Upper lobe of left lung (tissue), 6 donors: ENCODE measurements around the gene ZC3H7B. TPM values are rescaled to one million over a fixed set of nuclear protein-coding genes. Genes with fewer than 3 reads are reported as not detected.

Experiments
- ATAC-seq, 2 donors: fragments of 200-7000 bp; cut with Tn5 transposase; one replicate each; pipeline ENCODE4 v1.9.1; 2022; ENCODE audit warnings: mild to moderate bottlenecking in 2 of 2, moderate library complexity in 2 of 2; ENCODE audit not compliant: low FRiP score in 2 of 2
- DNase-seq, 2 donors: peaks; one replicate each; pipeline ENCODE4 v3.0.0-alpha.2; 2019 to 2020
- H3K27ac ChIP-seq, 4 donors: fragments of 200-600 bp; sonication (generic); one replicate each; pipeline ENCODE4 v1.5.1; 2016 to 2019
- H3K27me3 ChIP-seq, 4 donors: fragments of 200-600 bp; sonication (generic); one replicate each; pipeline ENCODE4 v1.5.1; 2017 to 2019
- H3K36me3 ChIP-seq, 4 donors: fragments of 200-600 bp; sonication (generic); one replicate each; pipeline ENCODE4 v1.5.1; 2016 to 2019
- H3K4me1 ChIP-seq, 4 donors: fragments of 200-600 bp; sonication (generic); one replicate each; pipeline ENCODE4 v1.5.1; 2018 to 2019
- H3K4me3 ChIP-seq, 4 donors: fragments of 200-600 bp; sonication (generic); one replicate each; pipeline ENCODE4 v1.5.1; 2017 to 2019; ENCODE audit warnings: mild to moderate bottlenecking in 2 of 4, moderate library complexity in 1 of 4
- H3K9me3 ChIP-seq, 4 donors: fragments of 200-600 bp; sonication (generic); one replicate each; pipeline ENCODE4 v1.5.1; 2018 to 2019
- EP300 ChIP-seq, 4 donors: sonication (generic); formaldehyde crosslinking; IDR thresholded peaks; one replicate each; pipeline ENCODE4 v1.5.1; 2017; ENCODE audit warnings: antibody characterized with exemption in 4 of 4, control low read depth in 2 of 4
- POLR2A ChIP-seq, 4 donors: fragments of 450-650 bp; IDR thresholded peaks; one replicate each; pipeline ENCODE4 v1.5.1; 2016 to 2017; ENCODE audit warnings: antibody characterized with exemption in 4 of 4, mild to moderate bottlenecking in 2 of 4
- POLR2AphosphoS5 ChIP-seq, 2 donors: sonication (generic); formaldehyde crosslinking; IDR thresholded peaks; one replicate each; pipeline ENCODE4 v1.5.1; 2017; ENCODE audit warnings: antibody characterized with exemption in 2 of 2
- WGBS, 2 donors: methylation state at CpG; one replicate each; pipeline ENCODE4 v1.1.5; 2017 to 2018; 5-methylcytosine and 5-hydroxymethylcytosine counted together
- small RNA-seq, 4 donors: library from RNA; depleted of rRNA; stranded (forward); fragments of <200 nt; gene quantifications; one replicate each; pipeline ENCODE3, GENCODE V24; 2016
- total RNA-seq, 6 donors: library from RNA; depleted of rRNA in 4 of 6; stranded (reverse); fragments of >200 nt in 4 of 6; gene quantifications; one replicate each; pipeline versions ENCODE4 v1.1.0 to v1.2.1, GENCODE V29; 2016 to 2021
- TF ChIP-seq, protein P1 (sequence below), 6 experiments: fragments of 450-650 bp in 4 of 6; fragments of 200-600 bp in 2 of 6; sonication (generic) in 2 of 6; IDR thresholded peaks; one replicate each; pipeline ENCODE4 v1.5.1; 2016 to 2019; ENCODE audit warnings: antibody characterized with exemption in 6 of 6
- donor health status: DM: no; HTN: no; CAD: no; lungs with moderate emphysema.
- donor health status: DM: no; HTN: yes; CAD: no; lungs with severe emphysema.

ZC3H7B gene
- total RNA-seq, 6 donors from 2014 or later, result 48.2 to 67.4 (median 56.9) TPM

DNA sequence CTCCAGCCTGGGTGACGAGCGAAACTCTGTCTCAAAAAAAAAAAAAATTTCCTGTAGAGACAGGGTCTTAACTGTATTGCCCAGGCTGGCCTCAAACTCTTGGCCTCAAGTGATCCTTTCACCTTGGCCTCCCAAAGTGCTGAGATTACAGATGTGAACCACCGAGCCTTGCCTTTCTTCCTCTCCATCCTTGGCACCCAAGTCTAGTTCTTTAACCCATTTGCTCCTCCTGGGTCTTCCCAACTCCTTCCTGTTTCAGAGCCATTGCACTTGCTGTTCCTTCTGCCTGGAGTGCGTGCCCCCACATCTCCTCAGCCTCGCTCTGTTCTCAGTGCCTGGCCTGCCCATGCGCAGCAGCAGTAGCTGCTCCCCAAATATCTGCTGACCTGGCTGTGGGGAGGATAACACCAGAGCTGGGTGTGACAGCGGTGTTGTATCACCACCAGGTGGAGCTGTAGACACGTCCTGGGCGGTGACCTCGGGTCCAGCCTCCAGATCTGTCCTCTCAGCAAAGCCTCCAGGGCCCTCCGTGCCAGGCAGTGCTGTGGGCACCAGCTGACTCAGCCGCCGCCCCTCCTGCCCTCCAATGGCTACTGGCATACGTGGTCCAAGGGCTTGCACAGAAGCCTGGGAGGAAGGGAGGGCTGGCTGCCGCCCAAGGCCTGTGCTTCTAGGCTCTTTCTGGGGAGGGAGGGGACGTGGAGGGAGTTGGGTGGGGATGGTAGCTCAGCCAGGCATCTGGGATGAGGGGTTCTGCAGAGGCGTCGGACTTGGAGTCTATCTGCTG lies 102.4 kb downstream of the ZC3H7B start:
- Histone ChIP-seq H3K4me1 (peaks cover 7 to 20% (median 19%) of the 10 kb centered on the region in 4 donors), H3K9me3 (no peaks in the 10 kb centered on the region), H3K36me3 (peaks cover 0 to 4% (median 0%) of the 10 kb centered on the region in 4 donors), H3K27ac (peak overlapping the region in 2 of 4 donors; percentile 25 to 26), H3K4me3 (peak overlapping the region in 1 of 4 donors; percentile 3), H3K27me3 (no peaks in the 10 kb centered on the region)
- DNase-seq, result peak; percentile 87 to 95
- WGBS, 2 donors, result 14 to 20% methylated on average over 13 to 16 of the region's 18 CpGs
- peak; percentile 96 to 97 for ATAC-seq
- peak; percentile 56 to 88 for TF ChIP-seq POLR2AphosphoS5 (IDR thresholded peaks at IDR 0.05)
- peak in 1 of 4 donors; percentile 18 for TF ChIP-seq POLR2A (IDR thresholded peaks at IDR 0.05)
- peak in 1 of 4 donors; percentile 81 for TF ChIP-seq EP300 (IDR thresholded peaks at IDR 0.05)
- TF ChIP-seq, protein P1, sequence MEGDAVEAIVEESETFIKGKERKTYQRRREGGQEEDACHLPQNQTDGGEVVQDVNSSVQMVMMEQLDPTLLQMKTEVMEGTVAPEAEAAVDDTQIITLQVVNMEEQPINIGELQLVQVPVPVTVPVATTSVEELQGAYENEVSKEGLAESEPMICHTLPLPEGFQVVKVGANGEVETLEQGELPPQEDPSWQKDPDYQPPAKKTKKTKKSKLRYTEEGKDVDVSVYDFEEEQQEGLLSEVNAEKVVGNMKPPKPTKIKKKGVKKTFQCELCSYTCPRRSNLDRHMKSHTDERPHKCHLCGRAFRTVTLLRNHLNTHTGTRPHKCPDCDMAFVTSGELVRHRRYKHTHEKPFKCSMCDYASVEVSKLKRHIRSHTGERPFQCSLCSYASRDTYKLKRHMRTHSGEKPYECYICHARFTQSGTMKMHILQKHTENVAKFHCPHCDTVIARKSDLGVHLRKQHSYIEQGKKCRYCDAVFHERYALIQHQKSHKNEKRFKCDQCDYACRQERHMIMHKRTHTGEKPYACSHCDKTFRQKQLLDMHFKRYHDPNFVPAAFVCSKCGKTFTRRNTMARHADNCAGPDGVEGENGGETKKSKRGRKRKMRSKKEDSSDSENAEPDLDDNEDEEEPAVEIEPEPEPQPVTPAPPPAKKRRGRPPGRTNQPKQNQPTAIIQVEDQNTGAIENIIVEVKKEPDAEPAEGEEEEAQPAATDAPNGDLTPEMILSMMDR (IDR thresholded peaks at IDR 0.05), result peak; percentile 85 to 99 (median 98)

DNA sequence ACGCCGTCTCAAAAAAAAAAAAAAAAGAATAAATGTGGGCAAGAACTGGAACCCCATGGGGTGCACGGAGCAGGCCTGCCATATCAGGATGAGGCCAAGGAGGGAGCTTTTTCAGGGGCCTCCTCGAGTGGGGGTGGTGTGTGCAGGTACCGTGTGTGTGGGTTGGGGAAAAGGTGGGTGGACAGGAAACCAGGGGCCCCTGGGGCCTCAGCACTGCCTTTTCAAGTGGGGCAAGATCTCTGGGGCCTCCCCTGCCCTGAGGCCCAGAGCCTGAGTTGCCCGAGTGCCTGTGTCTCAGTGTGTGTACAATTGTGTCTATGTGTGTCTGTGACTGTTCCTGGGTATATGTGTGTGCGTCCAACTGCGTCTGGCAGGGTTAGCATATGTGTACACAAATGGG lies 104.3 kb downstream of the ZC3H7B start:
- TF ChIP-seq POLR2A (IDR thresholded peaks at IDR 0.05), result no peak
- Histone ChIP-seq H3K4me3 (no peak overlapping the region), H3K36me3 (no peaks in the 10 kb centered on the region), H3K27ac (no peak overlapping the region), H3K9me3 (no peaks in the 10 kb centered on the region), H3K27me3 (no peaks in the 10 kb centered on the region), H3K4me1 (peaks cover 16 to 36% (median 28%) of the 10 kb centered on the region in 4 donors)
- no peak for ATAC-seq
- DNase-seq, result no peak
- WGBS, 2 donors, result 76 to 82% methylated on average over 7 to 8 of the region's 8 CpGs

DNA sequence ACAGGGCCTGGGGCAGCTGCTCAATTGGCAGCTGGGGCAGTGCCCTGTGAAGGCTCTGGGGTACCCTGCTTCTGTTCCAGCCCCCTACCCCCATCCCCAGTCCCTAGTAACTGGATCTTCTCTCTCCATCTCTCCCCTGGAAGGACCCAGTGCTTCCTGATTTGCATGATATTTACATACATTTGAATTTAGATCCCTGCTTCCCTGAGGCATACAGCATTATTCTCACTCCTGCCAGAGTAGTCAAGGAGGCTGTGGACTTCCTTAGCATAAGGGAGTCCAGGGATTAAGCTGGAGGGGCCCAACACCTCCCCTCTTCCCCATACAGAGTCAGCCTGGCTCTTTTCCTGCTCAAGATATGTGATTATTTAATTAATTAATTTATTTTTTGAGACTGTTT lies 105.1 kb downstream of the ZC3H7B start:
- DNase-seq (no peak), ATAC-seq (no peak)
- Histone ChIP-seq H3K27me3 (no peaks in the 10 kb centered on the region), H3K27ac (no peak overlapping the region), H3K9me3 (no peaks in the 10 kb centered on the region), H3K4me1 (peaks cover 24 to 44% (median 36%) of the 10 kb centered on the region in 4 donors), H3K36me3 (no peaks in the 10 kb centered on the region), H3K4me3 (no peak overlapping the region)
- TF ChIP-seq POLR2AphosphoS5 (IDR thresholded peaks at IDR 0.05) (no peak), EP300 (IDR thresholded peaks at IDR 0.05) (no peak), POLR2A (IDR thresholded peaks at IDR 0.05) (no peak)
- TF ChIP-seq, protein P1 (IDR thresholded peaks at IDR 0.05), result no peak

DNA sequence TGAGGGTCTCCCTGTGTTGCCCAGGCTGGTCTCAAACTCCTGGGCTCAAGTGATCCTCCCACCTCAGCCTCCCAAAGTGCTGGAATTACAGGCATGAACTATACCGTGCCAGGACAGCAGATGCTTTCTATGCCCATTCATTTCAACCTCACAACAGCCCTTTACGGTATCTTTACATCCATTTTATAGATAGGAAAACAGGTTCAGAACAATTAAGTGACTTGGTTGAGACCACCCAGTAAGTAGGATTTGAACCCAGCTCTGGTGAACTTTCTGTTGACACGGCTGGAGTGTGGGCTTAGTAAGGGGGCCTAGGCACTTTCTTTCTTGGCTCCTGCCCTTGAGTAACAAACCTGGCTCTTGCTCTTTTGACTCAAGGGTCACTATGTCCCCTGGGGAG lies 106.1 kb downstream of the ZC3H7B start:
- H3K27me3 ChIP-seq, result no peaks in the 10 kb centered on the region
- H3K9me3 ChIP-seq, result no peaks in the 10 kb centered on the region
- DNase-seq (no peak), ATAC-seq (no peak)
- H3K4me3 ChIP-seq, result no peak overlapping the region
- H3K36me3 ChIP-seq, result no peaks in the 10 kb centered on the region
- TF ChIP-seq POLR2AphosphoS5 (IDR thresholded peaks at IDR 0.05) (no peak), EP300 (IDR thresholded peaks at IDR 0.05) (no peak)
- TF ChIP-seq, protein P1 (IDR thresholded peaks at IDR 0.05), result no peak
- 87 to 91% methylated on average over 3 of the region's 3 CpGs for WGBS, 2 donors
- peaks cover 26 to 47% (median 36%) of the 10 kb centered on the region in 4 donors for H3K4me1 ChIP-seq
- no peak overlapping the region for H3K27ac ChIP-seq

DNA sequence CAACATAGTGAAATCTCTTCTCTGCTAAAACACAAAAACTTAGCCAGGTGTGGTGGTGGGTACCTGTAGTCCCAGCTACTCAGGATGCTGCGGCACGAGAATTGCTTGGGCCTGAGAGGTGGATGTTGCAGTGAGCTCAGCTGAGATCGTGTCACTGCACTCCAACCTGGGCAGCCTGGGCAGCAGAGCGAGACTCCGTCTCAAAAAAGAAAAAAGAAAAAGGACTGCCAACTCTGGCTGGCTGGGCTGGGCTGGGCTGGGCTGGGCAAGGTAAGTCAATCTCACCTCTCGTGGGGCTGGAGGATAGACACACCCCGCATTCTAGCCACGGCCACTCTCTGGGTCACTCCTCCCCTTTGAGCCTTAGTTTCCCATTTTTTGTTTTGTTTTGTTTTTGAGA lies 107.3 kb downstream of the ZC3H7B start:
- H3K4me3 ChIP-seq, result no peak overlapping the region
- peak overlapping the region in 1 of 4 donors; percentile 52 for H3K27ac ChIP-seq
- TF ChIP-seq POLR2AphosphoS5 (IDR thresholded peaks at IDR 0.05) (no peak), EP300 (IDR thresholded peaks at IDR 0.05) (no peak), POLR2A (IDR thresholded peaks at IDR 0.05) (no peak)
- TF ChIP-seq, protein P1 (IDR thresholded peaks at IDR 0.05), result no peak
- WGBS, 2 donors, result 76 to 79% methylated on average over 8 of the region's 8 CpGs
- no peaks in the 10 kb centered on the region for H3K27me3 ChIP-seq
- ATAC-seq (no peak), DNase-seq (no peak)
- H3K9me3 ChIP-seq, result no peaks in the 10 kb centered on the region
- no peaks in the 10 kb centered on the region for H3K36me3 ChIP-seq
- H3K4me1 ChIP-seq, result peaks cover 33 to 48% (median 39%) of the 10 kb centered on the region in 4 donors

Small RNA genes within 50 kb of the gene (small RNA-seq; reads per million reads assigned to genes)
- 0 reads per million in 4 donors for gene MIR6889
- gene RNU6-495P, result 0 reads per million in 4 donors

Other genes starting within 250 kb of the ZC3H7B start
- 100 to 1,000 TPM in 2 of 6 donors, 10 to 100 TPM in 4; 66.3 to 257 (median 86.1) TPM for gene EP300, start 208.9 kb upstream of the ZC3H7B start, total RNA-seq
- 10 to 100 TPM; 15.4 to 38.8 (median 24.7) TPM for gene L3MBTL2, start 96.2 kb upstream of the ZC3H7B start, total RNA-seq
- 10 to 100 TPM in 1 of 6 donors, 1 to 10 TPM in 5; 2.0 to 12.6 (median 4.4) TPM for gene CHADL, start 60.6 kb upstream of the ZC3H7B start, total RNA-seq
- 10 to 100 TPM; 27.0 to 60.8 (median 52.4) TPM for gene RANGAP1, start 15.3 kb upstream of the ZC3H7B start, total RNA-seq
- 10 to 100 TPM; 12.6 to 41.8 (median 19.4) TPM for gene TEF, start 80.4 kb downstream of the ZC3H7B start, total RNA-seq
- 10 to 100 TPM; 32.8 to 53.6 (median 50.1) TPM for gene TOB2, start 145.3 kb downstream of the ZC3H7B start, total RNA-seq
- gene PHF5A, start 167.2 kb downstream of the ZC3H7B start, total RNA-seq, result 10 to 100 TPM in 5 of 6 donors, 1 to 10 TPM in 1; 9.4 to 49.3 (median 31.2) TPM
- gene ACO2, start 167.6 kb downstream of the ZC3H7B start, total RNA-seq, result 100 to 1,000 TPM in 1 of 6 donors, 10 to 100 TPM in 5; 51.3 to 102 (median 83.4) TPM
- gene POLR3H, start 242.9 kb downstream of the ZC3H7B start, total RNA-seq, result 10 to 100 TPM; 35.6 to 73.5 (median 53.0) TPM